Skin epidermis (tissue), 12 donors: ENCODE results near the gene MKNK2.
A peak's percentile ranks its signal among the peaks of the same experiment; 100 is the strongest.
"Not testable (repeated sequence)": the region's sequence is repeated elsewhere in the genome, so short reads cannot be mapped to it uniquely, and the experiment has no call there.

ENCODE experiments used
- H3K27ac ChIP-seq, 21 experiments: fragments of 200-600 bp; sonication (generic) in 11 of 21; one replicate each; pipeline ENCODE4 v1.5.0; 2020; ENCODE audit warnings: mild to moderate bottlenecking in 3 of 21, inconsistent platforms in 2 of 21, moderate library complexity in 2 of 21
- H3K4me3 ChIP-seq, 7 experiments: fragments of 200-600 bp; sonication (generic) in 2 of 7; one replicate each; pipeline ENCODE4 v1.5.0; 2020; ENCODE audit warnings: inconsistent platforms in 2 of 7, mild to moderate bottlenecking in 2 of 7, moderate library complexity in 1 of 7

Gene MKNK2

DNA sequence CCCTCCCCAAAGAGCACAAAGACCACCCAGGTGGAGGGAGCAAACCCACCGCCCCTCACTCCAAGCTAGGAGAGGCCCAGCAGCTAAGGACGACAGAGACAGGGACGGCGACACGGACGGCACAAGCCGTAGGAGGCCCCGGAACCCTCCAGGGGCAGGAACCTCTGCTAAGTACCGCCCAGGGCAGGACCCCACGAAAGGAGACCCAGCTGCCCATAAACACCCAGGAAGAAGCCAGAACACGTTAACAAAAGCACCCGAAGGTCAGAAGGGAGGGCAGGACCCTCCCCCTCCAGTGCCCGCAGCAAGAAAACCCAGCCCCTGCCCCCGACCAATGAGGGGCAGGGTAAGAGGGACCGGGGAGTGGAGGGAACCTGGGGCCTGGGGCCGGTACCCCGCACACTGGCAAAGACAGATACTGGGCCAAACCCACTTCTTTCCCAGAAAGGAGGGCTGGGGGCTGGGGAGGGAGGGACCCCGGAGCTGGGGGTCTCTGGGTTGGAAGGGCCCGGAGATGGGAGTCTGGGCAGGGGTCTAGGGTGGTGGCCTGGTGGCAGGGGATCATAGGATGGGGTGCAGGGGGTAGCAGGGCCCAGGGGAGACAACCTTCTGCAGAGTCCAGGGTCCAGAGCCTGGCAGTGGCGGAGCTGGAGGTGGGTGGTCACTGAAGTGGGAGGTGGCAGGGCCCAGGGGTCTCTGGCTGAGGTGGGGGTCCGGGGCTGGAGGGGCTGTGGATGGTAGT lies 37.9 kb downstream of the MKNK2 start:
- H3K27ac ChIP-seq, result peak overlapping the region in 4 of 21 experiments; percentile 1 to 19 (median 12)
- no peak overlapping the region for H3K4me3 ChIP-seq

DNA sequence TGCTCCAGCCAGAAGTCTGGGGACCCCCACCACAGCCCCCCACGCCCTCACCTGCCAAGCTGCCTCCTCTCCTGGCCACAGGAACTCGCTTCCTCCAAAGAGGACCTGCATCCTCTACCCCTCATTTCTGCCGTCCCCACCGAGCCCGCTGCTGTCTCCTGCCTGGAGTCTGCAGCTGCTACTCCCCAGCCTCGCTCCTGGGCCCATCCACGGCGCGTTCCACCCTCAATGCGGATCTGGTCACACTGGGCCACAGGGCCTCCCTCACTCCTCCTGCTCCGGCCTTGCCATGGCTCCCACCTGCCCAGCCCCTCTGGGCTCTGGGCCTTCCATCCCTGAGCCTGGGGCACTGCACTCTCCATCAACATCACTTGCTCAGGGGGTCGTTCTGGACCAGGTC lies 39.9 kb downstream of the MKNK2 start:
- Histone ChIP-seq H3K4me3 (no peak overlapping the region), H3K27ac (peak overlapping the region in 1 of 21 experiments; percentile 11)

DNA sequence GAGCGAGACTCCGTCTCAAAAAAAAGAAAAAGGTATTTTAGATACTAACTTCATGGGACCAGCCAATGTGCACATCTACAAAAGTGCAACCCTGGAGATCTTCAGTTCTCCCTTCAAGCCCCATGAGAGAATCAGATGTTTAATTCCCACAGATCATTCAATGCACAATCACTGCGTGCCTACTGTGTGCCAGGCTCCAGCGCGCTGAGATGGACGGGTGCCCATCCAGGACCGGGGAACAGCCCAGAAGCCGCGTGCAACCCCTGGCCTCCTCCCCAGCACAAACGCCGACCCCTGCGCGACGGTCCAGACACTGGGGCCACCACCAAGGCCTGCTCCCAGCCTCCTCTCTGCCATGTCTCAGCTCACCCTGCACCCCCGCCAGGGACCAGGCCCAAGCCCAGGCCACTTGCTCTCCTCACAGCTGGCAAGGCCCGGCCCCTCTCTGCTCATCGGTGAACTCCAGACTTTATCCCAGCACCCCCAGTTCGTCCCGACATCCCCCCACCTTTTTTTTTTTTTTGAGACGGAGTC lies 40.8 kb downstream of the MKNK2 start:
- no peak overlapping the region for H3K27ac ChIP-seq
- no peak overlapping the region for H3K4me3 ChIP-seq

GRCh38 chr19:2003874-2004273 lies 47.2 kb downstream of the MKNK2 start:
- no peak overlapping the region for H3K4me3 ChIP-seq
- no peak overlapping the region for H3K27ac ChIP-seq

- Histone ChIP-seq H3K27ac (no peak overlapping the region), H3K4me3 (no peak overlapping the region)
These were observed 51.1 kb downstream of the MKNK2 start for GRCh38 chr19:1999856-2000515.

- Histone ChIP-seq H3K27ac (no peak overlapping the region), H3K4me3 (no peak overlapping the region)
These were observed 52.0 kb downstream of the MKNK2 start for GRCh38 chr19:1998712-1999708.

DNA sequence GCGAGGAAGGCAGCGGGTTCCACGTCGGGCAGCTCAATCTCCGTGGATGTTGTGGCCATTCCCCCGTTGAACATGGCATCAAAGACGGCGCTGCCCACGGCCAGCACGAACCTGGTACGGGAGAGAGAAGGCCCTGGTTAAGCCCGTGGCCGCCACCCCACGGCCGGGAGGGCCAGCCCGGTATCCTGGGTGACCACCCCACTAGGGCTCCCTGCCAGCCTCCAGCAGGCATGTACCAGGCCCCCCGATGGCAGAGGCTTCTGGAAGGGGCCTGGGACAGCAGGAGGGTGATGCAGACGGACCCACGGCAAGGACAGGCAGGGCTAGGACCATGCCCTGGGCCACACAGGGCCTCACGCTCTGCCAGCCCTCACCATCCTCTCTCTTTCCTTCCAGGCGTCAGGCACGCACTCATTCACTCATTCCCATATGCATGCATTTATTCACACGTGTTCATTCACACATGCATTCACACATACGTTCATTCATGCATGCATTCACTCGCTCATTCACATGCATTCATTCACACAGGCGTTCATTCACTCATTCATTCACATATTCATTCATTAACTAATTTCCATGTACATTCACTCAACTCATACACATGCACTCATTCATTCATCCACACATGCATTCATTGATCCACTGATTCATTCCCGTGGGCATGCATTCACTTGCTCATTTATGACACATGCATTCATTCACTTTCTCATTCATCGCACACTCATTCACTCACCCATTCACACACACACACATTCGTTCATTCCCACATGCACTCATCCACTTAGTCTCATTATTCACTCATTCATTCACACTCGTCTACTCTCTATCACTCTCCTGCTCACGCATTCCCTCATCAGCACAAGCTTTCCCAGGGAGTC lies 53.5 kb downstream of the MKNK2 start:
- no peak overlapping the region for H3K4me3 ChIP-seq
- H3K27ac ChIP-seq, result no peak overlapping the region

- Histone ChIP-seq H3K4me3 (no peak overlapping the region), H3K27ac (no peak overlapping the region)
These were observed 58.2 kb downstream of the MKNK2 start for GRCh38 chr19:1992759-1993260.

GRCh38 chr19:1991018-1991913 lies 59.8 kb downstream of the MKNK2 start:
- no peak overlapping the region for H3K4me3 ChIP-seq
- H3K27ac ChIP-seq, result no peak overlapping the region

- H3K4me3 ChIP-seq, result no peak overlapping the region
- H3K27ac ChIP-seq, result no peak overlapping the region
These were observed 60.6 kb downstream of the MKNK2 start for GRCh38 chr19:1990230-1991017.

DNA sequence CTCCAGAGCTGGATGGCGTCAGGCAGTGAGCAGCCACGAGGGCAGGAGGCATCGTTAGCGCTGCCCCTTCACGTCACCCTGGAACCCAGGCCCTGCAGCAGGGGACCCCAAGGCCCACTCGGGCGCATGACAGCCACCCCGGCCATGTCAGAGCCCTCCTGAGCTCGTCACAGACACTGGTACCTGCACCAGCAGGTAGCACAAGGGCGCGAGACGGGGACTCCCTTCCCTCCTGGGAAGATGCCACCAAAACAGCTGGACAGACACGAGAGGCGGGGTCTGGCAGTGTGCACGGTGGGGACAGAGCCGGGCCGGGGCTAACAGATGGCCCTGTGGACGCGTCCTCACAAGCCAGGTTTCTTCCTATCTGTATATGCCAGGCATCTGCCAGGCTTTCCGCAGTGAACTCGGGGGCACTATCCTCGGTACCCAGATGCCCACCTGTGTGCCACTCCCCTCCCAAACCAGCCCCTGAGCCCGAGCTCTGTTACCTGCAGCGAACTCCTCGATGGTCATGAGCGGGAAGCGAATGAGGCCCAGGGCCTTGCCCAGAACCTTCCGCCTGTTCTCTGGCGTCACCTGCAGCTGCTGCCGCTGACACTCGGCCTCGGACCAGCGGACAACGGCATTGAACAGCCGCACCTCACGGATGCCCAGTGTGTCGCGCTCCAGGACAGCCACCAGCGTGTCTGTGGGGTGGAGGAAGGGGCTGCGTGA lies 61.4 kb downstream of the MKNK2 start:
- H3K27ac ChIP-seq, result no peak overlapping the region

DNA sequence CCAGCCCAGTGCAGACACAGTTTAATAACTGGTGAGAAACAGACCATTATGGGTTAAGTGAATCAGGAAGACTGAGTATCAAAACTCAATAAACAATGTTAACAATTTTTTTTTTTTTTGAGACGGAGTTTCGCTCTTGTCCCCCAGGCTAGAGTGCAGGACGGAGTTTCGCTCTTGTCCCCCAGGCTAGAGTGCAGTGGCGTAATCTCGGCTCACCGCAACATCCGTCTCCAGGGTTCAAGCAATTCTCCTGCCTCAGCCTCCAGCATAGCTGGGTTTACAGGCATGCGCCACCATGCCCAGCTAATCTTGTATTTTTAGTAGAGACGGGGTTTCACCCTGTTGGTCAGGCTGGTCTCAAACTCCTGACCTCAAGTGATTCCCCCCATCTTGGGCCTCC lies 62.6 kb downstream of the MKNK2 start:
- not testable (repeated sequence) for H3K4me3 ChIP-seq, H3K27ac ChIP-seq

More for the DNA sequence above, 61.4 kb downstream of the MKNK2 start:
- no peak overlapping the region for H3K4me3 ChIP-seq
